ENCODE measurements around the gene VPS33B.
"Not testable (repeated sequence)": the region's sequence is repeated elsewhere in the genome, so short reads cannot be mapped to it uniquely, and the experiment has no call there.

VPS33B gene

GRCh38 chr15:91022075-91022831 is at the start of gene VPS33B:
Gene VPS33B (minus strand): TSS chr15:91022594. CDS start chr15:91022249, 345 bp downstream.
- DNase-seq: peak; percentile 93

GRCh38 chr15:91072161-91072560 is 49.8 kb upstream of the VPS33B start:
- no peak for DNase-seq

GRCh38 chr15:91070872-91071271 is 48.5 kb upstream of the VPS33B start:
- DNase-seq: no peak

GRCh38 chr15:91068966-91069365 is 46.6 kb upstream of the VPS33B start:
- DNase-seq: no peak

GRCh38 chr15:91068436-91068835 is 46.0 kb upstream of the VPS33B start:
- DNase-seq: no peak

GRCh38 chr15:91067036-91067435 is 44.6 kb upstream of the VPS33B start:
- DNase-seq: no peak

GRCh38 chr15:91065505-91065904 is 43.1 kb upstream of the VPS33B start:
- no peak for DNase-seq

GRCh38 chr15:91061997-91062396 is 39.6 kb upstream of the VPS33B start:
- no peak for DNase-seq

- DNase-seq: no peak
Observed at GRCh38 chr15:91061230-91061629, 38.8 kb upstream of the VPS33B start.

GRCh38 chr15:91055548-91056331 is 33.3 kb upstream of the VPS33B start:
- DNase-seq: peak; percentile 77

GRCh38 chr15:91054816-91055215 is 32.4 kb upstream of the VPS33B start:
- peak; percentile 9 for DNase-seq

GRCh38 chr15:91051248-91051647 is 28.9 kb upstream of the VPS33B start:
- DNase-seq: peak; percentile 10

GRCh38 chr15:91050128-91050455 is 27.7 kb upstream of the VPS33B start:
- peak; percentile 4 for DNase-seq

GRCh38 chr15:91049378-91050127 is 27.2 kb upstream of the VPS33B start:
- DNase-seq: peak; percentile 80

- DNase-seq: no peak
Observed at GRCh38 chr15:91047545-91048199, 25.3 kb upstream of the VPS33B start.

- not testable (repeated sequence) for DNase-seq
Observed at GRCh38 chr15:91046056-91046455, 23.7 kb upstream of the VPS33B start.

GRCh38 chr15:91045065-91045464 is 22.7 kb upstream of the VPS33B start:
- DNase-seq: no peak

GRCh38 chr15:91043202-91043874 is 20.9 kb upstream of the VPS33B start:
- DNase-seq: no peak

GRCh38 chr15:91040856-91041255 is 18.5 kb upstream of the VPS33B start:
- DNase-seq: no peak

- DNase-seq: no peak
Observed at GRCh38 chr15:91039996-91040395, 17.6 kb upstream of the VPS33B start.

GRCh38 chr15:91032919-91033803 is 10.8 kb upstream of the VPS33B start:
- peak; percentile 95 for DNase-seq
